Lower leg skin (tissue), 3 donors: Measurements from ENCODE around the gene MBOAT1.

Experiments used
- POLR2A ChIP-seq, 2 donors: fragments of 450-650 bp; IDR thresholded peaks; one replicate each; pipeline ENCODE4 v1.6.1; 2016 to 2017; ENCODE audit warnings: antibody characterized with exemption in 2 of 2, mild to moderate bottlenecking in 1 of 2, moderate library complexity in 1 of 2
- TF ChIP-seq, protein P1 (sequence below), 3 donors: fragments of 450-650 bp; IDR thresholded peaks; one replicate each; pipeline ENCODE4 v1.5.1; 2016; ENCODE audit warnings: antibody characterized with exemption in 3 of 3, mild to moderate bottlenecking in 3 of 3, moderate library complexity in 2 of 3

DNA sequence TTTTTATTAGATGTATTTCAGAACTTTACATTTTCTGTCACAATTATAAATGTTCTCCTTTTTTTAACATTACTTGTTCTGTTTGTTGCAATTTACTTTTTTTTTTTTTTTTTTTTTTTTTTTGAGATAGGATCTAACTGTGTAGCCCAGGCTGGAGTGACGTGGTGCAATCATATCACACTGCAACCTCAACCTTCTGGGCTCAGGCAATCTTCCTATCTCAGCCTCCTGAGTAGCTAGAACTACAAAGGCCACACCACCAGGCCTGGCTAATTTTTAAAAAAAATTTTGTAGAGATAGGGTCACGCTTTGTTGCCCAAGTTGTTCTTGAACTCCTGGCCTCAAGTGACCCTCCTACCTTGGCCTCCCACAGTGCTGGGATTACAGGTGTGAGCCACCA is 15.1 kb upstream of the MBOAT1 start:
- no peak for TF ChIP-seq POLR2A (IDR thresholded peaks at IDR 0.05)
- TF ChIP-seq, protein P1, sequence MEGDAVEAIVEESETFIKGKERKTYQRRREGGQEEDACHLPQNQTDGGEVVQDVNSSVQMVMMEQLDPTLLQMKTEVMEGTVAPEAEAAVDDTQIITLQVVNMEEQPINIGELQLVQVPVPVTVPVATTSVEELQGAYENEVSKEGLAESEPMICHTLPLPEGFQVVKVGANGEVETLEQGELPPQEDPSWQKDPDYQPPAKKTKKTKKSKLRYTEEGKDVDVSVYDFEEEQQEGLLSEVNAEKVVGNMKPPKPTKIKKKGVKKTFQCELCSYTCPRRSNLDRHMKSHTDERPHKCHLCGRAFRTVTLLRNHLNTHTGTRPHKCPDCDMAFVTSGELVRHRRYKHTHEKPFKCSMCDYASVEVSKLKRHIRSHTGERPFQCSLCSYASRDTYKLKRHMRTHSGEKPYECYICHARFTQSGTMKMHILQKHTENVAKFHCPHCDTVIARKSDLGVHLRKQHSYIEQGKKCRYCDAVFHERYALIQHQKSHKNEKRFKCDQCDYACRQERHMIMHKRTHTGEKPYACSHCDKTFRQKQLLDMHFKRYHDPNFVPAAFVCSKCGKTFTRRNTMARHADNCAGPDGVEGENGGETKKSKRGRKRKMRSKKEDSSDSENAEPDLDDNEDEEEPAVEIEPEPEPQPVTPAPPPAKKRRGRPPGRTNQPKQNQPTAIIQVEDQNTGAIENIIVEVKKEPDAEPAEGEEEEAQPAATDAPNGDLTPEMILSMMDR (IDR thresholded peaks at IDR 0.05): no peak
